Right lobe of liver (tissue), 6 donors: ENCODE results near the gene DPY19L1. TPM values are rescaled to one million over a fixed set of nuclear protein-coding genes. Genes with fewer than 3 reads are reported as not detected.
"Not testable (repeated sequence)": the region's sequence is repeated elsewhere in the genome, so short reads cannot be mapped to it uniquely, and the experiment has no call there.

Experiments used
- ATAC-seq, 4 donors: fragments of 200-7000 bp; cut with Tn5 transposase; one replicate each; pipeline ENCODE4 v1.9.1; 2020; ENCODE audit warnings: mild to moderate bottlenecking in 4 of 4, moderate library complexity in 4 of 4
- DNase-seq, 3 donors: peaks; one replicate each; pipeline ENCODE4 v3.0.0-alpha.2; 2020
- H3K27ac ChIP-seq, 3 donors: fragments of 200-600 bp; one replicate each; pipeline ENCODE4 v1.8.0; 2022
- H3K27me3 ChIP-seq, 2 donors: fragments of 200-600 bp; one replicate each; pipeline ENCODE4 v1.8.0; 2022
- H3K36me3 ChIP-seq, 4 donors: fragments of 200-600 bp; sonication (generic) in 1 of 4; one replicate each; pipeline versions ENCODE4 v1.5.1 to v1.8.0; 2017 to 2022; ENCODE audit warnings: control low read depth in 1 of 4
- H3K4me1 ChIP-seq, 4 donors: fragments of 200-600 bp; sonication (generic) in 1 of 4; one replicate each; pipeline versions ENCODE4 v1.5.1 to v1.8.0; 2017 to 2022; ENCODE audit warnings: control low read depth in 1 of 4
- H3K4me3 ChIP-seq, 3 donors: fragments of 200-600 bp; one replicate each; pipeline ENCODE4 v1.8.0; 2022
- H3K9me3 ChIP-seq, 4 donors: fragments of 200-600 bp; sonication (generic) in 1 of 4; one replicate each; pipeline versions ENCODE4 v1.5.1 to v1.8.0; 2017 to 2022; ENCODE audit warnings: control low read depth in 1 of 4
- POLR2A ChIP-seq: fragments of 450-650 bp; IDR thresholded peaks from one replicate; pipeline ENCODE4 v1.6.1; 2017; ENCODE audit warnings: antibody characterized with exemption, mild to moderate bottlenecking
- WGBS: methylation state at CpG from one replicate; pipeline ENCODE4 v1.1.6; 2018; ENCODE audit warnings: low coverage, low lambda C conversion rate; ENCODE audit not compliant: insufficient coverage; ENCODE audit errors: missing lambda C conversion rate; 5-methylcytosine and 5-hydroxymethylcytosine counted together
- intact Hi-C, 2 donors: fragments of 100-400 bp; cut with DNase I; formaldehyde crosslinking; loops; one replicate each; pipeline versions ENCODE4 v1.11.2 to v1.14.1; 2022
- total RNA-seq, 6 experiments: library from RNA; depleted of rRNA in 2 of 6; stranded (reverse); fragments of >200 nt in 2 of 6; fragmentation: NEBNext Ultra II Directional in 3 of 6; extraction: Animal tissue kit (Norgen Biotek cat#: 25700) in 3 of 6; gene quantifications; one replicate each; pipeline versions ENCODE4 v1.1.0 to v1.2.4, GENCODE V29; 2016 to 2023
- TF ChIP-seq, protein P1 (sequence below), 4 donors: fragments of 200-600 bp in 3 of 4; fragments of 450-650 bp in 1 of 4; IDR thresholded peaks; one replicate each; pipeline versions ENCODE4 v1.5.1 to v1.8.0; 2016 to 2022; ENCODE audit warnings: antibody characterized with exemption in 4 of 4, mild to moderate bottlenecking in 2 of 4
- donor health status: DM: no; HTN: yes; CAD: no.
- donor health status: DM: no; HTN: no; CAD: no.
- donor health status: DM: no; HTN: no; CAD: no.
- donor health status: DM: no; HTN: yes; CAD: no.
- donor health status: DM: no; HTN: yes; CAD: no.

Gene DPY19L1
- total RNA-seq, 6 experiments from 2014 or later = 14.2 to 23.4 (median 17.3) TPM

DNA sequence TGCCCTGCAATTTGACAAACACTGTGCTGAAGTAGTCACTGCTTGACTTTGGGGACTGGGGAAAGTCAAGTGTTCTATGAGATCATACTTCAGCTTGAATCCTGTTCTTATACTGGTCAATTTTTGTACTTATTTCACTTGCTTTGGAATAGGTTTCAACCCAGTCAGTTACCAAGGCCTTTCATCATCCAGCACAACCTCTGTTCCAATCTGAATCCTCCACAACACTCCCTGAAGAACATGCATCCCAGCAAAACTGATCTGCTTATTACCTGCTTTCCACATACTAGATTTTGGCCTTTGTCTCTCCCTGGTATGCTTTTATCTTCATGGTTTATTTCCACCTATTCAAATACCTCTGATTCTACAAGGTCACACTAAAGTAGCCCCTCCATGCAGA, 29.5 kb downstream of the DPY19L1 start:
- ATAC-seq (no peak), DNase-seq (no peak)
- H3K9me3 ChIP-seq = no peaks in the 10 kb centered on the region
- intact Hi-C loops = no loop called here
- H3K27me3 ChIP-seq = no peaks in the 10 kb centered on the region
- no peak for TF ChIP-seq POLR2A
- TF ChIP-seq, protein P1, sequence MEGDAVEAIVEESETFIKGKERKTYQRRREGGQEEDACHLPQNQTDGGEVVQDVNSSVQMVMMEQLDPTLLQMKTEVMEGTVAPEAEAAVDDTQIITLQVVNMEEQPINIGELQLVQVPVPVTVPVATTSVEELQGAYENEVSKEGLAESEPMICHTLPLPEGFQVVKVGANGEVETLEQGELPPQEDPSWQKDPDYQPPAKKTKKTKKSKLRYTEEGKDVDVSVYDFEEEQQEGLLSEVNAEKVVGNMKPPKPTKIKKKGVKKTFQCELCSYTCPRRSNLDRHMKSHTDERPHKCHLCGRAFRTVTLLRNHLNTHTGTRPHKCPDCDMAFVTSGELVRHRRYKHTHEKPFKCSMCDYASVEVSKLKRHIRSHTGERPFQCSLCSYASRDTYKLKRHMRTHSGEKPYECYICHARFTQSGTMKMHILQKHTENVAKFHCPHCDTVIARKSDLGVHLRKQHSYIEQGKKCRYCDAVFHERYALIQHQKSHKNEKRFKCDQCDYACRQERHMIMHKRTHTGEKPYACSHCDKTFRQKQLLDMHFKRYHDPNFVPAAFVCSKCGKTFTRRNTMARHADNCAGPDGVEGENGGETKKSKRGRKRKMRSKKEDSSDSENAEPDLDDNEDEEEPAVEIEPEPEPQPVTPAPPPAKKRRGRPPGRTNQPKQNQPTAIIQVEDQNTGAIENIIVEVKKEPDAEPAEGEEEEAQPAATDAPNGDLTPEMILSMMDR (IDR thresholded peaks at IDR 0.05) = no peak
- H3K36me3 ChIP-seq = peaks cover 0 to 11% (median 2%) of the 10 kb centered on the region in 4 donors
- H3K4me3 ChIP-seq = no peak overlapping the region
- no peak overlapping the region for H3K27ac ChIP-seq
- H3K4me1 ChIP-seq = no peaks in the 10 kb centered on the region

DNA sequence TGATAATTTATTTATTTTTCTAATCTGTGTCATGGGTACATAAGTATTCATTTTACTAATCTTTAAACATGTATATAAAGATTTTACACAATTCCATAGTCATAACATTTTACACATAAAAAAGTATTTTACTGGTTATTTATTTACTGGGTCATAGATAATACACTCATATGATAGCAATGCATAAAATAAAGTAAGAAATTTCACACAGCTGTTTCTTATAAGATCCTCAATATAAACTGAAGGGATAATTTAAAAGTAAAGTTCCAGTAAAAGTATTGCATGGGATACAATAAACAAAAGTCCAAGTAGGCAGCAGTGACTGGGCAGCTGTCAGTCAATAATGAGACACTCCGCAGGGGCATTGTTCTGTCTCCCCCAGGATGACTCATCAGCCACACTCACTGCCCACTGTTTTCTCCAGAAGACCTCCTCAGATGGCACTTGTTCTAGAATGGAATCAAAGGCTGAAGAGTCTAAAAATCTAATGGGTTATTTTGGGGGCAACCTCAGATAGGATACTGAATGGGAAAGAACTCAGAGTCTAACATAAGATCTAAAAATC, 32.7 kb downstream of the DPY19L1 start:
- H3K4me3 ChIP-seq = no peak overlapping the region
- no peaks in the 10 kb centered on the region for H3K4me1 ChIP-seq
- ATAC-seq (no peak), DNase-seq (no peak)
- no peak overlapping the region for H3K27ac ChIP-seq
- H3K36me3 ChIP-seq = no peaks in the 10 kb centered on the region
- intact Hi-C loops = no loop called here
- WGBS = 80% methylated on average over 1 of the region's 1 CpG
- no peaks in the 10 kb centered on the region for H3K27me3 ChIP-seq
- TF ChIP-seq POLR2A = no peak
- TF ChIP-seq, protein P1 (IDR thresholded peaks at IDR 0.05) = no peak
- no peaks in the 10 kb centered on the region for H3K9me3 ChIP-seq

DNA sequence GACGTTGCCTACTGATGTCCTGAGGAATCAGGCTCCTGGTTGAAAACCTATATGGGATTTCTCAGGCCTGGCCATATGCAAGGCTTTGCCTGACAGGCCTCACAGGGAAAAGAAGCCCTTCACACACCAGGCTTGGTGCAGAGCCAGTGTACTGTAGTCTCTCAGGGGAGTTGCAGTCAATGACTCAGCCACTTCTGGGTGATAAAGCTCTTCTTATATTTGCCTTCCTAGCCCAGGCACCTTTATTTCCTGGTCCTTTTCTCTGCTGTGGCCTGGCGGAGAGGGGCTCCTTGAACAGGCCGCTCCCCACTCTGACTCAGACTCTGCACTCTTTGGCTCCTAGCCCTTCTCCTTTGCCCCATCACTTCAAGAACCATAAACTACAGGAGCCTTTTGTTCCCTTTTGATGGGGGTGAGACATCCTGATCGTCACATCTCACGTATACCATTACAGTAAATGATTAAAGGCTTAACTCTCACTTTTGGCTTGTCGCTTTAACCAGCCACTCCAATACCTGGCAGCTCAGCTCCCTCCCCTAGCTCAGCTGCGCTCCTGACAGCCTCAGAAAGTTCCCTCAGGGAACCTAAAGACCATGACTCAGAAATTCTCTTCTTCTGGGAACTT, 33.5 kb downstream of the DPY19L1 start:
- WGBS = 100% methylated on average over 5 of the region's 7 CpGs
- Histone ChIP-seq H3K27me3 (no peaks in the 10 kb centered on the region), H3K4me3 (no peak overlapping the region), H3K36me3 (no peaks in the 10 kb centered on the region), H3K4me1 (no peaks in the 10 kb centered on the region), H3K27ac (no peak overlapping the region), H3K9me3 (no peaks in the 10 kb centered on the region)
- TF ChIP-seq, protein P1 (IDR thresholded peaks at IDR 0.05) = no peak
- TF ChIP-seq POLR2A = no peak
- DNase-seq (no peak), ATAC-seq (peak in 2 of 4 donors; percentile 46 to 58)
- intact Hi-C loops = no loop called here

DNA sequence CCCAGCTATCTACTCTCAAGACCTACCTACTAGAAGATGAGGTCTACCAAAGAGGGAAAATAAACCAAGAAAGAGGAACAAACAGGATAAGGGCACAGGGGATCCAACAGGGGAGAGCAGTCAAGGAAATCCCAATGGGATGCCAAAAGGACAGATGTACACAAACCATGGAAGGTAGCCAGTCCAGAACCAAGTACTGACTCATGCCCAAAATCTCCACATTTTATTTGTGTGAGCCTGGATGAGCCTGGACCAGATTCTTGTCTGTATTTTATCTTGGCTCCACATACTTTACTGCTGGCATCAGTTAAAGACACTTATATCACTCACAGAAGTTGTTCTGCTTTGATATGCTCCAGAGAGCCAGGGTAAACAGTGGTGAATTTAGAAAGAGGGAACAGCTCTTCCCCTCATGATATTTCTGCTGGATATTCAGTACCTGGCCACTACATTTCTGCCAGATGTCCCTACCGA, 34.1 kb downstream of the DPY19L1 start:
- H3K36me3 ChIP-seq, H3K27ac ChIP-seq, H3K4me3 ChIP-seq, H3K4me1 ChIP-seq, H3K9me3 ChIP-seq, DNase-seq, intact Hi-C loops, H3K27me3 ChIP-seq: not testable (repeated sequence)
- 80% methylated on average over 1 of the region's 1 CpG for WGBS
- peak in 1 of 4 donors; percentile 32 for ATAC-seq

DNA sequence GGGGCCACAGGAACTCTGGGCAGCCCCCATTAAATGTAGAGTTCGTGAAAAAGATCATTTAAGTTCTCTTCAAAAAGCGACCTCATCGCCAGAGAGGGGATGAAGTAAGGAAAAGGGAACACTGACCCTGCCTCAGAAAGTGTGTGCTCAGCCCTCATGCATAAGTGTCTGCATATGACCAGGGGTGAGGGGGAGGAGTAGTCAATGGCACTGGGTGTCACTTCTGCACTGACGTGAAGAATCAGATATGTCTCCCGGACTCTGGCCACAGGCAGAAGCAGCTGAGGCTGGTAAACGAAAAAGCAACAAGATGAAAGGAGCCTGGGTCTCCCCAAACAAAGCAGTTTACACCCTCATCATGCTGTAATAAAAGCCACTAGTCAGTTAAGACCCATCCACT, 39.0 kb downstream of the DPY19L1 start:
- H3K36me3 ChIP-seq, H3K4me1 ChIP-seq, DNase-seq, H3K9me3 ChIP-seq, H3K27ac ChIP-seq, H3K27me3 ChIP-seq, intact Hi-C loops, H3K4me3 ChIP-seq: not testable (repeated sequence)
- WGBS = 78% methylated on average over 6 of the region's 6 CpGs
- peak in 2 of 4 donors; percentile 20 to 22 for ATAC-seq

DNA sequence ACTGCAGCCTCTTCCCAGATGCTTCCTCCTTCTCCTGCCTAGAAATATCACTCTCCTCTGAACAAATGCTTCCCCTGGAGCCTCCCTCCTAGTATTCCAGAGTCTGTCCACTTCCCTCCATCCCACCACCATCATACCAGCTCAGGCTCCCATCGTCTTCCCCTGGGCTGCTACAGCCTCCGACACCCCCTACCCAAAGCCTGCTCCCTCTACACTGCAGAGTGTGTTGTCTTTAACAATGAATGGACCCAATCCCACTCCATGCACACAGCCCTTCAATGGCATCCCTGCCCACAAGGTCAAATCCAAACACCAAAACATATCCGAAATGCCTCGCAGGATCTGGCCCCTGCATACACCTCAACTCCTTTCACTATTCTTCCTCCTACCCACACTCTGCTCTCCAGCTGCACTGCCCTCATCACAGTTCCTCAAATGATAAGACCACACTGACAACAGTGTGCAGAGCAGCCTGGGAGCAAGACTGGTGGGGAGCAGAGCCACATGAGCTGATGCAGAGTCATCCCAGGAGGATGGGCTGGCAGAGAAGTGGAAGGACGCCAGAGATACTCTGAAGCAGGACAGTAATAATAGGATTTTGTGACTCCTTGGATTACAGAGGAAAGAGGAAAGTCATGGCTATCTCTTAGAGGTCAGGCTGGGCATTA, 40.7 kb downstream of the DPY19L1 start:
- H3K4me1 ChIP-seq, H3K36me3 ChIP-seq, H3K4me3 ChIP-seq, intact Hi-C loops, H3K27me3 ChIP-seq, DNase-seq, H3K27ac ChIP-seq, H3K9me3 ChIP-seq: not testable (repeated sequence)
- peak in 1 of 4 donors; percentile 6 for ATAC-seq
- WGBS = 72% methylated on average over 2 of the region's 5 CpGs
